ENCODE results near the gene PORCN.
"Not testable (repeated sequence)": the region's sequence is repeated elsewhere in the genome, so short reads cannot be mapped to it uniquely, and the experiment has no call there.

PORCN gene

GRCh38 chrX:48512371-48512935 lies 3.7 kb downstream of the PORCN start:
- DNase-seq (ENCODE audit: low spot score) = no peak

GRCh38 chrX:48513670-48514069 lies 4.9 kb downstream of the PORCN start:
- no peak for DNase-seq (ENCODE audit: low spot score)

GRCh38 chrX:48514126-48514806 lies 5.5 kb downstream of the PORCN start:
- DNase-seq (ENCODE audit: low spot score) = no peak

- DNase-seq (ENCODE audit: low spot score) = no peak
These were observed 6.2 kb downstream of the PORCN start for GRCh38 chrX:48514868-48515460.

- DNase-seq (ENCODE audit: low spot score) = no peak
These were observed 7.0 kb downstream of the PORCN start for GRCh38 chrX:48515842-48516241.

- no peak for DNase-seq (ENCODE audit: low spot score)
These were observed 7.5 kb downstream of the PORCN start for GRCh38 chrX:48516285-48516684.

- DNase-seq (ENCODE audit: low spot score) = no peak
These were observed 8.2 kb downstream of the PORCN start for GRCh38 chrX:48516987-48517386.

- not testable (repeated sequence) for DNase-seq (ENCODE audit: low spot score)
These were observed 10.7 kb downstream of the PORCN start for GRCh38 chrX:48519481-48519880.

GRCh38 chrX:48520455-48520854 lies 11.7 kb downstream of the PORCN start:
- no peak for DNase-seq (ENCODE audit: low spot score)

GRCh38 chrX:48520976-48521352 lies 12.2 kb downstream of the PORCN start:
- no peak for DNase-seq (ENCODE audit: low spot score)

- peak; percentile 91 for DNase-seq (ENCODE audit: low spot score)
These were observed 12.8 kb downstream of the PORCN start, which contains the start of gene EBP for GRCh38 chrX:48521353-48522243. EBP (plus strand) TSS chrX:48521808; CDS start chrX:48523772, 1,964 bp downstream.

GRCh38 chrX:48522291-48522690 lies 13.5 kb downstream of the PORCN start:
- no peak for DNase-seq (ENCODE audit: low spot score)

- no peak for DNase-seq (ENCODE audit: low spot score)
These were observed 14.9 kb downstream of the PORCN start for GRCh38 chrX:48523682-48524081.

- DNase-seq (ENCODE audit: low spot score) = not testable (repeated sequence)
These were observed 17.1 kb downstream of the PORCN start for GRCh38 chrX:48525853-48526252.

GRCh38 chrX:48530736-48531135 lies 21.9 kb downstream of the PORCN start:
- DNase-seq (ENCODE audit: low spot score) = no peak

GRCh38 chrX:48531358-48531959 lies 22.7 kb downstream of the PORCN start:
- DNase-seq (ENCODE audit: low spot score) = peak; percentile 60

GRCh38 chrX:48532161-48532560 lies 23.4 kb downstream of the PORCN start:
- DNase-seq (ENCODE audit: low spot score) = no peak

GRCh38 chrX:48533165-48533564 lies 24.4 kb downstream of the PORCN start:
- DNase-seq (ENCODE audit: low spot score) = no peak

- DNase-seq (ENCODE audit: low spot score) = no peak
These were observed 30.0 kb downstream of the PORCN start for GRCh38 chrX:48538641-48539344.

- DNase-seq (ENCODE audit: low spot score) = peak; percentile 89
These were observed 30.7 kb downstream of the PORCN start, which contains the start of gene TBC1D25 for GRCh38 chrX:48539345-48540027. TBC1D25 (plus strand) TSS chrX:48539714; CDS start chrX:48539798, 84 bp downstream.

GRCh38 chrX:48540028-48540375 lies 31.2 kb downstream of the PORCN start:
- peak; percentile 38 for DNase-seq (ENCODE audit: low spot score)

All from AG20443 (cell line).